Lung microvascular endothelial cell (primary cell): ENCODE measurements around the gene NBPF6. TPM values are rescaled to one million over a fixed set of nuclear protein-coding genes. Genes with fewer than 3 reads are reported as not detected.
"Not testable (repeated sequence)": the region's sequence is repeated elsewhere in the genome, so short reads cannot be mapped to it uniquely, and the experiment has no call there.

Experiments used
- DNase-seq, 2 donors: peaks; one replicate each; pipeline versions ENCODE4 v3.0.0 to v3.0.0-alpha.2; 2010; ENCODE audit warnings: low read depth in 2 of 2
- total RNA-seq: library from RNA; depleted of rRNA; stranded (reverse); fragments of >200 nt; gene quantifications from 2 replicates; pipeline ENCODE4 v1.2.1, GENCODE V29; 2014

The NBPF6 gene
- total RNA-seq = not detected in 2 replicates

- DNase-seq = not testable (repeated sequence)
Observed at GRCh38 chr1:108450043-108450442, at the start of gene NBPF6. Gene NBPF6, plus strand, starts transcription at chr1:108450343. Its CDS starts 259 bp downstream, at chr1:108450602.

GRCh38 chr1:108411098-108411833 is 38.9 kb upstream of the NBPF6 start:
- not testable (repeated sequence) for DNase-seq

DNA sequence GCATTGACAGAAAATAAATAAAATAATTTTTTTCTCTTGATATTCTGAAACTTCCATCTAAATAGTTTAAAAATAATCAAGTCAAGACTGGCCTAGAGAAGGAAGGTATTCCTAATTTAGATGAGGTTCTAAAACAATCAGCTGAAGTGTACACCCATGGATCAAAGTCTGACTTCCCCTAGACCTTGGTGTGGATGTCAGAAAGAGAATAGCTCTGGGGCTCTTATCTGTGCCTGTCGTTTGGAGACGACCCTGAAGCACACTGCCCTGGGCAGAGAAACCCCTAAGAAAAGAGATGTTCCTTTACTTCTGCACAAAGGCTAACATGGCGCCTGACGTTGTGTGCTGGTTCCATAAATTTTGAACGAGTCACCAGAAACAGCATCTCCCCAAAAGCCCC is 30.0 kb upstream of the NBPF6 start:
- DNase-seq = not testable (repeated sequence)

DNA sequence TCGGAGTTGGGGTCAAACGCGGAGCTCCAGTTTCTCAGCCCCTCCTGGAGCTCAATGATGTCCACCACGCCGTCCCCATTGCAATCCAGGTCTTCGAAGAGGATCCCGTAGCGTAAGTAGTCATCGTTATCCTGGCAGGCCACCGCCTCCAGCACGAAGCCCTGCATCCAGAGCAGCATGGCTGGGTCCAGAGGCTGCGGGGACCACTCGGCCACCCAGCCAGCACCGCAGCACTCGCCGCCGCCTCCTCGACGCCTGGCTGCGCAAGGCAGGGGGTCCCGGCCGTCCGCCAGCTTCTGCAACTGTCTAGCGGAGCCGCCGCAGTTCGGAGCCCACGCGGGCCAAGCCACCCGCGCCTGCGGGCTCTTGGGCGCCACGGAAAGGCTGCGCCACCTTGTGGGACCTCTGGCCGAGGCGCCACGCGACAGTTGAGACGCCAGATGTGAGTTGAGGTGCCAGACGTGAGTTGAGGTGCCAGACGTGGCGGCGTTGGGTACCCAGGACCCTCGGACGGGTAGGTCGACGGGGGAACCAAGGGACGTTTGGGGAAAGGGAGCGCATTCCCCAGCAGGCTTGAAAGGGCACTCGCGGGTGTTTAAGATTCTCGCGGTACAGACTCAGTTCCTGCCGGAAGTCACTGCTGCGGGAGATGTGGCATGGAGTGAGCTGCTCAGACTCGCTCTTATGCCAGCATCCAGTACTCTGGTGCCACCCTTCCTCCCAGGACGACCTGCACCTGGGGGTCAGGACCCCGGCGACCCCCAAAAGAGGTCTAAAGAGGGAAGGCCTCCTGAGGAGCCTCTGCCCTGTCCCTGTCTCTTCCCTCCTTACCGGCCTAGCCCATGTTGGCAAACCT is 28.9 kb upstream of the NBPF6 start:
- not testable (repeated sequence) for DNase-seq

- DNase-seq = not testable (repeated sequence)
Observed at GRCh38 chr1:108426877-108427276, 23.3 kb upstream of the NBPF6 start.

DNA sequence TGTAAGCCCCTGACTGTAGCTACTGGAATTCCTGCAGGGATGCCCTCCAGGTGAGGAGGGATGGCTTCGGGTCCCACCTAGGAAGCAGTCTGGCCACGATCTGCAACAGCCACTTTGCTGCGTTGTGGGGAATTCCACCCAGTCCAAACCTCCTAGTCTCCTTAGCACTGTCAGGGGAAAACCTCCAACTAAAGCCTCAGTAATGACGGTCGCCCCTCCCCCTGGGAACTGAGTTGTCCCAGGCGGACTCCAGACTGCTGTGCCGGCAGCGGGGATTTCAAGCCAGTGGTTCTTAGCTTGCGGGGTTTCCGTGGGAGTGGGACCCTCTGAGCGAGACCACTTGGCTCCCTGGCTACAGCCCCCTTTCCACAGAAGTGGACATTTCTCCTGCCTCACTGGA is 18.1 kb upstream of the NBPF6 start:
- DNase-seq = not testable (repeated sequence)

DNA sequence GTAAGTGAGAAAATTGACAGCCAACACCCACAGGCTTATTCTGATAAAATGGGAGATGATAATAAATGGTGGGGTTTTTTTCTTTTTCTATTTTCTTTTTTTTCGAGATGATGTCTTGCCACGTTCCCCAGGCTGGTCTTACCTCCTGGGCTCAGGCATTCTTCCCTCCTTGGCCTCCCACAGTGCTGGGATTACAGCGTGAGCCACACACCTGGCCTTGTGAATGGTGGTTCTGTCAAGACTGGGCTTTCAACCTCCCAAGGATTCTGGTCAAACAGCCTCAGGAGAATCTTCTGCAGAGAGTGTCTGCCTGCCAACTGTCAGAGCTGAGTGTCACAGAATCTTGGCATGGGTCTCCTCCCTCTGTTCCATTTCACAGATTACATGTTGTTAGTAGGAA is 16.7 kb upstream of the NBPF6 start:
- not testable (repeated sequence) for DNase-seq

- not testable (repeated sequence) for DNase-seq
Observed at GRCh38 chr1:108438536-108438935, 11.6 kb upstream of the NBPF6 start.

DNA sequence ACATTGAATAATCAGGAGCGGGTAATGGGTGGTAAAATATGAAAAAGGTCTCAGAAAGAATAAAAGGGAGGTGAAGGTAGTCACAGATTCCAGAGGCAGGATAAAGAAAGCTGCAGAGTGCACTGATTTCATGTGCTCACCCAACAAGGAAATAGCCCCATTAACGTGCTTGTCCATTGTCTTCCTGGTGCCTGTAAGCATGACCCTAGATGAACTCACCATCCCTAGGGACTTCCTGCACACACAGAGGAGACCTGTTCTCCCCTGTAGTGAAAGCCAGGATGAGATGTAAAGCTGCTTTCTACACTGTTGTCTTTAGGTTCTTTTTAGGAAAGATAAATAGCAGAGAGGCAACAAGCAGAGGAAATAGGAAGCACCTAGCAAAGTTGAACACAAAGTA is 4.4 kb downstream of the NBPF6 start:
- not testable (repeated sequence) for DNase-seq

DNA sequence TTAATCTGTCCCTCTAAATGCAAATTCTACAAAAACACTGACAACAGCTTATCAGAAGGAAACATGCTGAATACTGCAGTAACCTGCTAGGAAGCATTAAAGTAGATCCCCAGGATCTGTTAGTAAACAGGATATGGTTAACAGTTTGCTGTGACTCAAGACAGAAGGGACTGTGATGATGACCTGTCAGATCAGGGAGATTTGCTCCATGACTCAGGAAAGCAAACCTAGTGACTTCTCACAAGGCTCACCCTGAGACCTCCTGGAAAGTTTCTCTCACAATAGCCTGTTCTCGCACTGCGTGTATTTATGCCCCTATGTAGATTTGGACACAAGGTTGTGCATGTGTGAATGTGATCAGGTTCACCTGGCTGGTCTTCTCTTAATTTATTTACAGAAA is 8.5 kb downstream of the NBPF6 start:
- not testable (repeated sequence) for DNase-seq

- DNase-seq = not testable (repeated sequence)
Observed at GRCh38 chr1:108461758-108462157, 11.6 kb downstream of the NBPF6 start.

DNA sequence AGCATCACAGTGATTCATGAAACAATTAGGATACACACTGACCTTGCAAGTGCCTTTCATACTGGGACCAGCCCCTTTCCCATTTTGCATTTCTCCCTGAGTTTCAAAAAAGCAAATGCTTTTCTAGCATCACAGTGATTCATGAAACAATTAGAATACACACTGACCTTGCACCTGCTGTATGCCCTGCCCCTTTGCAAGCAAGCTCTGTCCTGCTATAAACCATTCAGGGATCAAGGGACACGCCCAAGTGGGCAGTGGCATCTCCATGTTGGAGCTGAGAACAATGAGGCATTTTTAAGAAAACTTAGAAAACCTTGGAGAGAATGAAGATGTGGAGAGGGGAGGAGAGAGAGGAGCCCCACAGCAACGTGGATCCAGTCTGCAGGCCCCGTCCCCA is 13.8 kb downstream of the NBPF6 start:
- DNase-seq = not testable (repeated sequence)

- DNase-seq = not testable (repeated sequence)
Observed at GRCh38 chr1:108466166-108466565, 16.0 kb downstream of the NBPF6 start.

- not testable (repeated sequence) for DNase-seq
Observed at GRCh38 chr1:108467155-108467554, 17.0 kb downstream of the NBPF6 start.

- not testable (repeated sequence) for DNase-seq
Observed at GRCh38 chr1:108470750-108471149, 20.6 kb downstream of the NBPF6 start.

DNA sequence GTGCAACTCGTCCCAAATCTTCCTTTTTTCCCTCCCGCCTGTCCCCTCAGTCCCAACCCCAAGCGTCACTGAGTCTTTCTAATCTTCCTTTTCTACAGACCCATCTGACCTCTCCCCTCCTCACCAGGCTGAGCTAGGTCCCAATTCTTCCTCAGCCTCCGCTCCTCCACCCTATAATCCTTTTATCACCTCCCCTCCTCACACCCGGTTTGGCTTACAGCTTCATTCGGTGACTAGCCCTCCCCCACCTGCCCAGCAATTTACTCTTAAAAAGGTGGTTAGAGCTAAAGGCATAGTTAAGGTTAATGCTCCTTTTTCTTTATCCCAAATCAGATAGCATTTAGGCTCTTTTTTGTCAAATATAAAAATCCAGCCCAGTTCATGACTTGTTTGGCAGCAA is 24.4 kb downstream of the NBPF6 start:
- DNase-seq = not testable (repeated sequence)

GRCh38 chr1:108478429-108479015 is 28.4 kb downstream of the NBPF6 start:
- no peak for DNase-seq

- DNase-seq = no peak
Observed at GRCh38 chr1:108482708-108483107, 32.6 kb downstream of the NBPF6 start.

GRCh38 chr1:108485990-108486389 is 35.8 kb downstream of the NBPF6 start:
- DNase-seq = not testable (repeated sequence)

GRCh38 chr1:108486707-108487106 is 36.6 kb downstream of the NBPF6 start:
- DNase-seq = not testable (repeated sequence)

- not testable (repeated sequence) for DNase-seq
Observed at GRCh38 chr1:108495008-108495407, 44.9 kb downstream of the NBPF6 start.

- not testable (repeated sequence) for DNase-seq
Observed at GRCh38 chr1:108496856-108497255, 46.7 kb downstream of the NBPF6 start.
